DOHH2 (cell line): ENCODE measurements around the gene MCCC1.

Experiments
- EZH2phosphoT487 ChIP-seq: fragments of 200-600 bp; sonication (generic); IDR thresholded peaks from 2 replicates; pipeline ENCODE4 v1.6.1; 2017; ENCODE audit warnings: borderline replicate concordance, mild to moderate bottlenecking, antibody characterized with exemption, low read length, moderate library complexity, mixed read lengths
- TF ChIP-seq, protein P1 (sequence below): fragments of 200-600 bp; sonication (generic); IDR thresholded peaks from one replicate; pipeline ENCODE4 v1.5.1; 2014; ENCODE audit warnings: antibody characterized with exemption, mild to moderate bottlenecking, low read depth, low read length; ENCODE audit not compliant: poor library complexity, severe bottlenecking

DNA sequence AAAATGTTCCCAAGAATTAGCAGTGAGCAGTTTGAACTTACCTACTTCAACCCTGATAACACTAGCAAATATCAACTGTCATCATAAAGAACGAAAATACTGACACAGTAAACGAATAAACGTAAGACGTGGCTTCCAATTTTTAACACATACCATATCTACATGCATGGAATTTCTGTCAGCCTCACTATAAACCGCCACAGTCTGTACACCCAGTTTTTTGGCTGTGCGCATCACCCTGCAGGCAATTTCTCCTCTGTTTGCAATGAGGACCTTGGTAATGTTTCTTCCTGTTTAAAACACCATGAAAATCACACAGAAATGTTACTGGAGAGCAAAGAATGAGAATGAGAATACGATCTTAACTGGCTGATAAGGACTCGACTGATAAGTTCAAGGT, 7.0 kb downstream of the MCCC1 start:
- TF ChIP-seq, protein P1, sequence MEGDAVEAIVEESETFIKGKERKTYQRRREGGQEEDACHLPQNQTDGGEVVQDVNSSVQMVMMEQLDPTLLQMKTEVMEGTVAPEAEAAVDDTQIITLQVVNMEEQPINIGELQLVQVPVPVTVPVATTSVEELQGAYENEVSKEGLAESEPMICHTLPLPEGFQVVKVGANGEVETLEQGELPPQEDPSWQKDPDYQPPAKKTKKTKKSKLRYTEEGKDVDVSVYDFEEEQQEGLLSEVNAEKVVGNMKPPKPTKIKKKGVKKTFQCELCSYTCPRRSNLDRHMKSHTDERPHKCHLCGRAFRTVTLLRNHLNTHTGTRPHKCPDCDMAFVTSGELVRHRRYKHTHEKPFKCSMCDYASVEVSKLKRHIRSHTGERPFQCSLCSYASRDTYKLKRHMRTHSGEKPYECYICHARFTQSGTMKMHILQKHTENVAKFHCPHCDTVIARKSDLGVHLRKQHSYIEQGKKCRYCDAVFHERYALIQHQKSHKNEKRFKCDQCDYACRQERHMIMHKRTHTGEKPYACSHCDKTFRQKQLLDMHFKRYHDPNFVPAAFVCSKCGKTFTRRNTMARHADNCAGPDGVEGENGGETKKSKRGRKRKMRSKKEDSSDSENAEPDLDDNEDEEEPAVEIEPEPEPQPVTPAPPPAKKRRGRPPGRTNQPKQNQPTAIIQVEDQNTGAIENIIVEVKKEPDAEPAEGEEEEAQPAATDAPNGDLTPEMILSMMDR: no peak
- no peak for TF ChIP-seq EZH2phosphoT487
